GM12878 (cell line): ENCODE measurements around the gene TMEM214. TPM values are rescaled to one million over a fixed set of nuclear protein-coding genes. Genes with fewer than 3 reads are reported as not detected.

ENCODE experiments used
- ATAC-seq: fragments of 200-7000 bp; cut with Tn5 transposase; 3 replicates; pipeline ENCODE4 v1.9.1; 2020; ENCODE audit warnings: mild to moderate bottlenecking, moderate library complexity
- BruUV-seq: library from RNA; stranded (reverse); fragments of 400-500 nt; replicated peaks from 2 replicates; lab custom pipeline; 2021; lab: Mats Ljungman, UMichigan
- CTCF ChIA-PET: fragments of 300-600 bp; sonication (Branson Sonifier 250); formaldehyde crosslinking; extraction: SDS; loops from one replicate; lab custom pipeline; 2021; ENCODE audit warnings: inconsistent platforms; lab: Yijun Ruan, JAX
- POLR2A ChIA-PET: fragments of 350-600 bp; formaldehyde crosslinking; extraction: SDS; loops from one replicate; lab custom pipeline; 2021; ENCODE audit warnings: inconsistent platforms; lab: Charles Lee
- RAD21 ChIA-PET: fragments of 300-600 bp; sonication (Branson Sonifier 250); formaldehyde crosslinking; loops from one replicate; lab custom pipeline; 2023; ENCODE audit warnings: antibody characterized with exemption; ENCODE audit not compliant: unreplicated experiment; lab: Charles Lee
- SMC1A ChIA-PET: fragments of 300-600 bp; sonication (Branson Sonifier 250); formaldehyde crosslinking; loops from one replicate; lab custom pipeline; 2023; ENCODE audit not compliant: unreplicated experiment, uncharacterized antibody; lab: Charles Lee
- DNase-seq: peaks from one replicate; pipeline ENCODE4 v3.0.0-alpha.2; 2011; ENCODE audit warnings: low read depth, low spot score
- FAIRE-seq: peaks from 3 replicates; lab custom pipeline; 2011; peaks lifted over from hg19 to GRCh38; lab: Jason Lieb, UNC
- H2AFZ ChIP-seq: 2 replicates; pipeline ENCODE4 v1.6.0; 2011; ENCODE audit warnings: low read depth, low read length, control low read depth; ENCODE audit not compliant: control insufficient read depth
- H3K27ac ChIP-seq: 2 replicates; pipeline ENCODE4 v1.5.1; 2011; ENCODE audit warnings: control low read depth; ENCODE audit not compliant: control insufficient read depth, insufficient read depth
- H3K27me3 ChIP-seq, 2 experiments: replicated peaks in 1 of 2; 2 replicates each; pipeline versions ENCODE4 v1.6.0 to v1.6.1; 2011; ENCODE audit warnings: low read length in 1 of 2; ENCODE audit not compliant: control insufficient read depth in 2 of 2, insufficient read depth in 2 of 2
- H3K36me3 ChIP-seq, 2 experiments: 2 replicates each; pipeline ENCODE4 v1.5.1; 2011; ENCODE audit warnings: low read length in 1 of 2; ENCODE audit not compliant: control insufficient read depth in 2 of 2, insufficient read depth in 2 of 2
- H3K4me1 ChIP-seq: 2 replicates; pipeline ENCODE4 v1.6.1; 2011; ENCODE audit warnings: mild to moderate bottlenecking, low read length, moderate library complexity, mixed read lengths; ENCODE audit not compliant: control insufficient read depth, insufficient read depth
- H3K4me2 ChIP-seq: 2 replicates; pipeline ENCODE4 v1.6.0; 2011; ENCODE audit warnings: control low read depth; ENCODE audit not compliant: control insufficient read depth, insufficient read depth
- H3K4me3 ChIP-seq: fragments of 200-600 bp; sonication (generic); 2 replicates; pipeline ENCODE4 v1.5.1; 2016
- H3K79me2 ChIP-seq: 2 replicates; pipeline ENCODE4 v1.6.0; 2011; ENCODE audit warnings: low read length; ENCODE audit not compliant: control insufficient read depth, insufficient read depth
- H3K9ac ChIP-seq: 2 replicates; pipeline ENCODE4 v1.8.0; 2011; ENCODE audit warnings: low read length, control low read depth, mixed read lengths; ENCODE audit not compliant: control insufficient read depth, insufficient read depth
- H3K9me3 ChIP-seq: replicated peaks from 3 replicates; pipeline ENCODE4 v1.5.1; 2011; ENCODE audit warnings: mild to moderate bottlenecking, low read length; ENCODE audit not compliant: control insufficient read depth, insufficient read depth
- H4K20me1 ChIP-seq: 2 replicates; pipeline ENCODE4 v1.6.0; 2011; ENCODE audit not compliant: control insufficient read depth, insufficient read depth
- CUX1 ChIP-seq: IDR thresholded peaks from 2 replicates; pipeline ENCODE4 v1.6.1; 2012; ENCODE audit warnings: improper control_type of control experiment, low read depth, low read length; ENCODE audit not compliant: insufficient replicate concordance
- TCF12 ChIP-seq: IDR thresholded peaks from 2 replicates; pipeline ENCODE4 v1.6.1; 2011; ENCODE audit warnings: low read depth, mild to moderate bottlenecking, low read length
- TCF3 ChIP-seq: IDR thresholded peaks from 2 replicates; pipeline ENCODE4 v1.6.1; 2012; ENCODE audit warnings: low read depth, mild to moderate bottlenecking, low read length, borderline replicate concordance; ENCODE audit not compliant: insufficient read depth
- WGBS: methylation state at CpG from one replicate; pipeline ENCODE4 v1.1.6; 2016; ENCODE audit warnings: low lambda C conversion rate; ENCODE audit not compliant: insufficient replicate concordance, insufficient coverage; ENCODE audit errors: missing lambda C conversion rate; 5-methylcytosine and 5-hydroxymethylcytosine counted together
- in situ Hi-C: fragments of 300-500 bp; cut with MboI; formaldehyde crosslinking; loops from 9 replicates; pipeline ENCODE4 v1.14.3; 2018; ENCODE audit warnings: mixed read lengths
- intact Hi-C: fragments of 100-400 bp; cut with micrococcal nuclease; formaldehyde crosslinking; loops from one replicate; pipeline ENCODE4 v1.14.2; 2022; ENCODE audit not compliant: unreplicated experiment
- polyA plus RNA-seq, 11 experiments: library from polyadenylated mRNA; depleted of rRNA in 4 of 11; unstranded in 6 of 11; stranded (reverse) in 5 of 11; fragments of >200 nt; fragmentation: Nextera tagmentation in 4 of 11; fragmentation: Illumina TruSeq in 1 of 11; extraction: Ambion mirVana in 4 of 11; extraction: Trizol in 1 of 11; gene quantifications; 1 replicate in 1 of 11; 2 replicates in 10 of 11; pipeline versions ENCODE4 v1.2.1 to v1.2.3, GENCODE V29; 2011 to 2016; ENCODE audit warnings: inconsistent platforms in 2 of 11, missing spikeins in 2 of 11, low read depth in 1 of 11
- total RNA-seq, 4 experiments: library from RNA; depleted of rRNA in 3 of 4; stranded (reverse); fragments of >200 nt in 3 of 4; fragmentation: Illumina TruSeq in 1 of 4; extraction: Trizol in 1 of 4; gene quantifications; 2 replicates each; pipeline versions ENCODE4 v1.2.1 to v1.2.3, GENCODE V29; 2013 to 2021

TMEM214 gene
- total and polyA plus RNA-seq, 10 of the 15 experiments (the other 5 are each of a cell fraction or from before 2014, with no cell fraction given), result 10.4 to 79.2 (median 45.0) TPM

GRCh38 chr2:27086724-27087593 is 54.2 kb downstream of the TMEM214 start, which contains the start of gene KHK:
Gene KHK, plus strand, starts transcription at chr2:27086772. Its CDS starts 488 bp downstream, at chr2:27087260.
- SMC1A ChIA-PET, result interaction anchor here (0.8 to 2.1 kb wide), 8 partner anchors 11 to 192 kb away, joined by 3 to 8 read pairs (median 4); partner anchors contain the start of gene AGBL5
- Histone ChIP-seq H4K20me1 (no peaks in the 10 kb centered on the region), H3K36me3 (no peaks in the 10 kb centered on the region)
- ATAC-seq, result peak; percentile 3
- no peak for TF ChIP-seq CUX1
- peak; percentile 58; the same call in 1 of the 2 replicates for TF ChIP-seq TCF3
- peak; percentile 90 for TF ChIP-seq TCF12
- TF ChIP-seq, all 136 proteins: peak for 2
- peak within 1 kb of the TSS; percentile 67 for H3K27ac ChIP-seq
- H3K4me1 ChIP-seq, result peaks cover 13% of the 10 kb centered on the region
- no TSS peak for BruUV-seq
- POLR2A ChIA-PET, result interaction anchor here (0.5 to 3.4 kb wide), 7 partner anchors 13 to 1201 kb away, joined by 3 to 12 read pairs (median 5); partner anchors contain the start of genes AGBL5, OST4 and PREB
- no peaks in the 10 kb centered on the region for H3K9me3 ChIP-seq
- peak; percentile 78 for FAIRE-seq
- in situ Hi-C loops, result loop anchor here (10.0 kb wide), 1 partner anchor 122 kb away; no protein-coding TSS in a partner anchor
- RAD21 ChIA-PET, result interaction anchor here (0.6 to 2.5 kb wide), 9 partner anchors 13 to 193 kb away, joined by 3 to 14 read pairs (median 4); partner anchors contain the start of genes AGBL5, MAPRE3 and OST4
- H3K27me3 ChIP-seq, result no peaks in the 10 kb centered on the region
- H3K9ac ChIP-seq, result peak within 1 kb of the TSS; percentile 77
- peak within 1 kb of the TSS; percentile 87 for H3K4me3 ChIP-seq
- intact Hi-C loops, result loop anchor here (1.0 kb wide), 2 partner anchors 37 to 126 kb away; no protein-coding TSS in a partner anchor
- CTCF ChIA-PET, result interaction anchor here (0.8 to 8.6 kb wide), 14 partner anchors 8 to 215 kb away, joined by 3 to 85 read pairs (median 4); partner anchors contain the start of genes AGBL5 and PREB
- WGBS, result 18% methylated on average over 54 of the region's 54 CpGs
- DNase-seq, result no peak
- H3K4me2 ChIP-seq, result peak within 1 kb of the TSS; percentile 99
- no peaks in the 10 kb centered on the region for H3K79me2 ChIP-seq
- peak within 1 kb of the TSS; percentile 88 for H2AFZ ChIP-seq
